Stimulated activated CD8-positive, alpha-beta memory T cell treated with anti-CD3 and anti-CD28 coated beads, Interleukin-15, amount 100 ng/mL, for 1 hour (primary cell): ENCODE measurements around the gene KCND2.

Experiments used
- DNase-seq: peaks from one replicate; pipeline ENCODE4 v3.0.0-alpha.2; 2020; ENCODE audit warnings: low read depth

The KCND2 gene

GRCh38 chr7:120412139-120413050 lies 139.4 kb downstream of the KCND2 start:
- no peak for DNase-seq

- DNase-seq, result no peak
These were observed 140.2 kb downstream of the KCND2 start for GRCh38 chr7:120413164-120413563.

- DNase-seq, result no peak
These were observed 144.4 kb downstream of the KCND2 start for GRCh38 chr7:120417244-120417979.

GRCh38 chr7:120421151-120421651 lies 148.2 kb downstream of the KCND2 start:
- DNase-seq, result no peak

GRCh38 chr7:120431016-120431415 lies 158.0 kb downstream of the KCND2 start:
- DNase-seq, result no peak

GRCh38 chr7:120436487-120437060 lies 163.6 kb downstream of the KCND2 start:
- DNase-seq, result no peak

GRCh38 chr7:120441850-120442249 lies 168.9 kb downstream of the KCND2 start:
- no peak for DNase-seq

GRCh38 chr7:120442838-120443237 lies 169.9 kb downstream of the KCND2 start:
- DNase-seq, result no peak

GRCh38 chr7:120444650-120445049 lies 171.7 kb downstream of the KCND2 start:
- DNase-seq, result no peak

- DNase-seq, result no peak
These were observed 172.3 kb downstream of the KCND2 start for GRCh38 chr7:120445276-120445675.

GRCh38 chr7:120452665-120453064 lies 179.7 kb downstream of the KCND2 start:
- no peak for DNase-seq

GRCh38 chr7:120456699-120457098 lies 183.7 kb downstream of the KCND2 start:
- DNase-seq, result no peak

- DNase-seq, result no peak
These were observed 188.0 kb downstream of the KCND2 start for GRCh38 chr7:120460949-120461348.

- DNase-seq, result no peak
These were observed 190.0 kb downstream of the KCND2 start for GRCh38 chr7:120462991-120463390.

- no peak for DNase-seq
These were observed 191.1 kb downstream of the KCND2 start for GRCh38 chr7:120464104-120464503.

- no peak for DNase-seq
These were observed 194.7 kb downstream of the KCND2 start for GRCh38 chr7:120467676-120468075.

- DNase-seq, result no peak
These were observed 195.6 kb downstream of the KCND2 start for GRCh38 chr7:120468611-120469010.

- DNase-seq, result no peak
These were observed 199.9 kb downstream of the KCND2 start for GRCh38 chr7:120472892-120473291.

- no peak for DNase-seq
These were observed 200.4 kb downstream of the KCND2 start for GRCh38 chr7:120473352-120473751.

- DNase-seq, result no peak
These were observed 203.0 kb downstream of the KCND2 start for GRCh38 chr7:120475994-120476393.

GRCh38 chr7:120480472-120480871 lies 207.5 kb downstream of the KCND2 start:
- DNase-seq, result no peak

- DNase-seq, result no peak
These were observed 208.0 kb downstream of the KCND2 start for GRCh38 chr7:120480930-120481329.

- DNase-seq, result no peak
These were observed 213.2 kb downstream of the KCND2 start for GRCh38 chr7:120486164-120486563.
